ENCODE data around the gene MACC1. TPM values are rescaled to one million over a fixed set of nuclear protein-coding genes. Genes with fewer than 3 reads are reported as not detected.

Gene MACC1
- polyA plus RNA-seq, 1 donor (not counting 4 experiments of a cell fraction or from before 2014, with no cell fraction given): 16.4 TPM

GRCh38 chr7:20140291-20141001 is 76.7 kb downstream of the MACC1 start:
- Histone ChIP-seq H3K27ac (ENCODE audit: control insufficient read depth, insufficient read depth, low read length) (no peak overlapping the region), H3K4me2 (ENCODE audit: control insufficient read depth, extremely low read depth, insufficient read depth, low read depth, low read length) (no peak overlapping the region)

GRCh38 chr7:20136647-20137046 is 80.5 kb downstream of the MACC1 start:
- Histone ChIP-seq H3K9me1 (ENCODE audit: control insufficient read depth, extremely low read depth, insufficient read depth, low read length) (no peaks in the 10 kb centered on the region), H3K4me2 (ENCODE audit: control insufficient read depth, extremely low read depth, insufficient read depth, low read depth, low read length) (no peak overlapping the region), H3K4me1 (ENCODE audit: control insufficient read depth, extremely low read depth, insufficient read depth, low read length) (no peaks in the 10 kb centered on the region), H3K36me3 (ENCODE audit: control insufficient read depth in 2 of 2, extremely low read depth in 1 of 2, insufficient read depth in 2 of 2, low read length in 2 of 2) (no peaks in the 10 kb centered on the region), H4K20me1 (ENCODE audit: control insufficient read depth, extremely low read depth, insufficient read depth, low read length) (no peaks in the 10 kb centered on the region), H3K27ac (ENCODE audit: control insufficient read depth, insufficient read depth, low read length) (no peak overlapping the region), H3K4me3 (ENCODE audit: control insufficient read depth in 2 of 3, extremely low read depth in 1 of 3, insufficient read depth in 2 of 3, low read depth in 1 of 3, low read length in 3 of 3) (no peak overlapping the region), H3K27me3 (ENCODE audit: control insufficient read depth, extremely low read depth, insufficient read depth, low read length) (no peaks in the 10 kb centered on the region), H3K9ac (ENCODE audit: control insufficient read depth, extremely low read depth, insufficient read depth, low read length) (no peak overlapping the region), H3K79me2 (ENCODE audit: control insufficient read depth, insufficient read depth, low read length) (no peaks in the 10 kb centered on the region), H2AFZ (ENCODE audit: control insufficient read depth, low read length) (no peak overlapping the region), H3K9me3 (ENCODE audit: control insufficient read depth, low read depth, low read length) (no peaks in the 10 kb centered on the region)
- DNase-seq (ENCODE audit: low read depth, low spot score) (no peak), FAIRE-seq (no peak)
- TF ChIP-seq EZH2 (IDR thresholded peaks at IDR 0.05; ENCODE audit: low read length) (no peak), CTCF (optimal IDR thresholded peaks at IDR 0.05 in 1 of 3, IDR thresholded peaks at IDR 0.05 in 1 of 3, conservative IDR thresholded peaks at IDR 0.05 in 1 of 3; ENCODE audit: extremely low read depth in 1 of 3, insufficient read depth in 2 of 3, low read length in 3 of 3) (no peak)
- dilution Hi-C loops (cut with MboI; ENCODE audit: extremely low pct_ligation_motif_present, low sequenced_read_pairs): no loop called here

More at GRCh38 chr7:20140291-20141001, 76.7 kb downstream of the MACC1 start:
- peaks cover 5% of the 10 kb centered on the region in 2 experiments for H3K36me3 ChIP-seq (ENCODE audit: control insufficient read depth in 2 of 2, extremely low read depth in 1 of 2, insufficient read depth in 2 of 2, low read length in 2 of 2)
- H3K27me3 ChIP-seq (ENCODE audit: control insufficient read depth, extremely low read depth, insufficient read depth, low read length): no peaks in the 10 kb centered on the region
- peaks cover 5% of the 10 kb centered on the region for H3K4me1 ChIP-seq (ENCODE audit: control insufficient read depth, extremely low read depth, insufficient read depth, low read length)
- FAIRE-seq: no peak
- dilution Hi-C loops (cut with MboI; ENCODE audit: extremely low pct_ligation_motif_present, low sequenced_read_pairs): no loop called here
- H3K4me3 ChIP-seq (ENCODE audit: control insufficient read depth in 2 of 3, extremely low read depth in 1 of 3, insufficient read depth in 2 of 3, low read depth in 1 of 3, low read length in 3 of 3): no peak overlapping the region
- H2AFZ ChIP-seq (ENCODE audit: control insufficient read depth, low read length): no peak overlapping the region
- H3K9me3 ChIP-seq (ENCODE audit: control insufficient read depth, low read depth, low read length): no peaks in the 10 kb centered on the region
- no peak overlapping the region for H3K9ac ChIP-seq (ENCODE audit: control insufficient read depth, extremely low read depth, insufficient read depth, low read length)
- TF ChIP-seq EZH2 (IDR thresholded peaks at IDR 0.05; ENCODE audit: low read length) (no peak), CTCF (optimal IDR thresholded peaks at IDR 0.05 in 1 of 3, IDR thresholded peaks at IDR 0.05 in 1 of 3, conservative IDR thresholded peaks at IDR 0.05 in 1 of 3; ENCODE audit: extremely low read depth in 1 of 3, insufficient read depth in 2 of 3, low read length in 3 of 3) (no peak)
- H3K9me1 ChIP-seq (ENCODE audit: control insufficient read depth, extremely low read depth, insufficient read depth, low read length): no peaks in the 10 kb centered on the region
- no peaks in the 10 kb centered on the region for H4K20me1 ChIP-seq (ENCODE audit: control insufficient read depth, extremely low read depth, insufficient read depth, low read length)
- DNase-seq (ENCODE audit: low read depth, low spot score): no peak
- no peaks in the 10 kb centered on the region for H3K79me2 ChIP-seq (ENCODE audit: control insufficient read depth, insufficient read depth, low read length)

Data from keratinocyte (primary cell).